ENCODE measurements around the gene CFAP57.
"Not testable (repeated sequence)": the region's sequence is repeated elsewhere in the genome, so short reads cannot be mapped to it uniquely, and the experiment has no call there.

CFAP57 gene

GRCh38 chr1:43174873-43175272 is 2.7 kb downstream of the CFAP57 start:
- no peak for DNase-seq (ENCODE audit: low spot score)

GRCh38 chr1:43177691-43178090 is 5.6 kb downstream of the CFAP57 start:
- no peak for DNase-seq (ENCODE audit: low spot score)

GRCh38 chr1:43184388-43184787 is 12.3 kb downstream of the CFAP57 start:
- no peak for DNase-seq (ENCODE audit: low spot score)

- DNase-seq (ENCODE audit: low spot score): no peak
Measured at GRCh38 chr1:43184995-43185394, 12.9 kb downstream of the CFAP57 start.

- no peak for DNase-seq (ENCODE audit: low spot score)
Measured at GRCh38 chr1:43188106-43188505, 16.0 kb downstream of the CFAP57 start.

GRCh38 chr1:43194509-43194908 is 22.4 kb downstream of the CFAP57 start:
- DNase-seq (ENCODE audit: low spot score): no peak

- DNase-seq (ENCODE audit: low spot score): peak; percentile 10
Measured at GRCh38 chr1:43197343-43198127, 25.4 kb downstream of the CFAP57 start.

GRCh38 chr1:43199093-43199726 is 27.1 kb downstream of the CFAP57 start:
- no peak for DNase-seq (ENCODE audit: low spot score)

GRCh38 chr1:43203859-43204258 is 31.7 kb downstream of the CFAP57 start:
- no peak for DNase-seq (ENCODE audit: low spot score)

GRCh38 chr1:43204394-43204793 is 32.3 kb downstream of the CFAP57 start:
- no peak for DNase-seq (ENCODE audit: low spot score)

GRCh38 chr1:43205671-43206070 is 33.5 kb downstream of the CFAP57 start:
- DNase-seq (ENCODE audit: low spot score): no peak

GRCh38 chr1:43206600-43207228 is 34.6 kb downstream of the CFAP57 start:
- DNase-seq (ENCODE audit: low spot score): peak; percentile 80

- peak; percentile 24 for DNase-seq (ENCODE audit: low spot score)
Measured at GRCh38 chr1:43207229-43207853, 35.2 kb downstream of the CFAP57 start.

GRCh38 chr1:43208277-43208676 is 36.1 kb downstream of the CFAP57 start:
- not testable (repeated sequence) for DNase-seq (ENCODE audit: low spot score)

GRCh38 chr1:43214501-43215444 is 42.6 kb downstream of the CFAP57 start:
- DNase-seq (ENCODE audit: low spot score): no peak

GRCh38 chr1:43217747-43218146 is 45.6 kb downstream of the CFAP57 start:
- no peak for DNase-seq (ENCODE audit: low spot score)

- DNase-seq (ENCODE audit: low spot score): no peak
Measured at GRCh38 chr1:43220905-43221778, 49.0 kb downstream of the CFAP57 start.

- DNase-seq (ENCODE audit: low spot score): no peak
Measured at GRCh38 chr1:43221797-43222196, 49.7 kb downstream of the CFAP57 start.

- no peak for DNase-seq (ENCODE audit: low spot score)
Measured at GRCh38 chr1:43222879-43223278, 50.7 kb downstream of the CFAP57 start.

GRCh38 chr1:43225168-43225567 is 53.0 kb downstream of the CFAP57 start:
- no peak for DNase-seq (ENCODE audit: low spot score)

Data from cerebellar cortex (tissue), 1 donor.